ENCODE results near the gene CAPN12. TPM values are rescaled to one million over a fixed set of nuclear protein-coding genes. Genes with fewer than 3 reads are reported as not detected.

CAPN12 gene, protein sequence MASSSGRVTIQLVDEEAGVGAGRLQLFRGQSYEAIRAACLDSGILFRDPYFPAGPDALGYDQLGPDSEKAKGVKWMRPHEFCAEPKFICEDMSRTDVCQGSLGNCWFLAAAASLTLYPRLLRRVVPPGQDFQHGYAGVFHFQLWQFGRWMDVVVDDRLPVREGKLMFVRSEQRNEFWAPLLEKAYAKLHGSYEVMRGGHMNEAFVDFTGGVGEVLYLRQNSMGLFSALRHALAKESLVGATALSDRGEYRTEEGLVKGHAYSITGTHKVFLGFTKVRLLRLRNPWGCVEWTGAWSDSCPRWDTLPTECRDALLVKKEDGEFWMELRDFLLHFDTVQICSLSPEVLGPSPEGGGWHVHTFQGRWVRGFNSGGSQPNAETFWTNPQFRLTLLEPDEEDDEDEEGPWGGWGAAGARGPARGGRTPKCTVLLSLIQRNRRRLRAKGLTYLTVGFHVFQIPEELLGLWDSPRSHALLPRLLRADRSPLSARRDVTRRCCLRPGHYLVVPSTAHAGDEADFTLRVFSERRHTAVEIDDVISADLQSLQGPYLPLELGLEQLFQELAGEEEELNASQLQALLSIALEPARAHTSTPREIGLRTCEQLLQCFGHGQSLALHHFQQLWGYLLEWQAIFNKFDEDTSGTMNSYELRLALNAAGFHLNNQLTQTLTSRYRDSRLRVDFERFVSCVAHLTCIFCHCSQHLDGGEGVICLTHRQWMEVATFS
- total RNA-seq (2014; rRNA removed; shearing (Covaris generic)) (8.0 and 20.5 TPM in 2 replicates), polyA plus RNA-seq (2016; fragmentation: Nextera tagmentation; extraction: Ambion mirVana) (19.1 and 21.8 TPM in 2 replicates)
- long read RNA-seq, partial matches to known transcripts, result 4 of 9 reads
- long read RNA-seq, other reads (novel, unspliced or antisense), result 4 of 9 reads

DNA sequence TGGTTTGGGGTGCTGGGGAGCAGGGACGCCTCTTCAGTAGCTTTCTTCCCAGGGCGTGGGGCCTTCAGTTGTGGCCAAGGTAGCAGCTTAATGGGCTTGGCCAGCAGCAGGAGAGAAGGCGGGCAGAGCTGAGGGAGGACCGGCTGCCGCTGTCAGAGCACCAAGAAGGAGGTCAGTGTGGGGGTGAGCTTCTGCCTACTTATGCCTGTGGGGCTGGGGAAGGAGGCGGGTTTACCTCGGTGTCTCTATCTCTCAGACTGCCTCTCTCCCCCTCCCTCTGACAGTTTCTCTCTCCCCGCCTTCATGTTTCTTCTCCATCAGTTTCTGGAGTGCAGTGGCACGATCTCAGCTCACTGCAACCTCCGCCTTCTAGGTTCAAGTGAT lies at the start of gene CAPN12:
CAPN12 (minus strand) TSS at position 177 of the 384 bp plus-strand sequence. CDS start 309 bp downstream, outside the sequence.
- Mint-ChIP-seq H3K36me3 (ENCODE audit: low read depth) (no peaks in the 10 kb centered on the region), H3K27ac (no peak within 1 kb of the TSS), H3K4me3 (no peak within 1 kb of the TSS), H3K27me3 (ENCODE audit: insufficient read depth, low read depth, poor library complexity) (peaks cover 23% of the 10 kb centered on the region), H3K4me1 (no peaks in the 10 kb centered on the region), H3K9me3 (no peaks in the 10 kb centered on the region; the same call in 2 of the 3 replicates)
- Histone ChIP-seq H2AFZ (no peak within 1 kb of the TSS), H3K4me3 (no peak within 1 kb of the TSS), H3K4me1 (ENCODE audit: insufficient read depth) (no peaks in the 10 kb centered on the region), H3F3A (replicated peaks; ENCODE audit: low read depth) (no peaks in the 10 kb centered on the region), H3K9me2 (ENCODE audit: insufficient read depth) (no peaks in the 10 kb centered on the region), H3K27ac (ENCODE audit: low read depth) (no peak within 1 kb of the TSS), H3K4me2 (no peak within 1 kb of the TSS), H3K36me3 (ENCODE audit: insufficient read depth) (no peaks in the 10 kb centered on the region), H4K20me1 (replicated peaks; ENCODE audit: insufficient read depth) (no peaks in the 10 kb centered on the region), H3K27me3 (ENCODE audit: insufficient read depth) (peaks cover 4% of the 10 kb centered on the region; the same call in 1 of the 2 replicates), H3K79me2 (replicated peaks; ENCODE audit: insufficient read depth) (no peaks in the 10 kb centered on the region)
- DNase-seq (ENCODE audit: low spot score) (no peak), ATAC-seq (no peak)
- TF ChIP-seq JUNB (IDR thresholded peaks at IDR 0.05; ENCODE audit: unreplicated experiment) (no peak), CREB1 (CRISPR knock-in tag; IDR thresholded peaks at IDR 0.05; ENCODE audit: low read depth) (no peak), ZNF114 (CRISPR knock-in tag; IDR thresholded peaks at IDR 0.05) (no peak), ZNF331 (CRISPR knock-in tag; IDR thresholded peaks at IDR 0.05; ENCODE audit: low read depth) (no peak), EZH2phosphoT487 (IDR thresholded peaks at IDR 0.05; ENCODE audit: unreplicated experiment) (no peak), POLR2AphosphoS5 (IDR thresholded peaks at IDR 0.05; ENCODE audit: low read depth) (no peak), NANOG (IDR thresholded peaks at IDR 0.05; ENCODE audit: borderline replicate concordance) (no peak), EZH2 (IDR thresholded peaks at IDR 0.05; ENCODE audit: low read depth, unreplicated experiment) (no peak), ETS1 (IDR thresholded peaks at IDR 0.05) (no peak), STAT1 (IDR thresholded peaks at IDR 0.05; ENCODE audit: unreplicated experiment) (no peak)
- TF ChIP-seq, protein P1, sequence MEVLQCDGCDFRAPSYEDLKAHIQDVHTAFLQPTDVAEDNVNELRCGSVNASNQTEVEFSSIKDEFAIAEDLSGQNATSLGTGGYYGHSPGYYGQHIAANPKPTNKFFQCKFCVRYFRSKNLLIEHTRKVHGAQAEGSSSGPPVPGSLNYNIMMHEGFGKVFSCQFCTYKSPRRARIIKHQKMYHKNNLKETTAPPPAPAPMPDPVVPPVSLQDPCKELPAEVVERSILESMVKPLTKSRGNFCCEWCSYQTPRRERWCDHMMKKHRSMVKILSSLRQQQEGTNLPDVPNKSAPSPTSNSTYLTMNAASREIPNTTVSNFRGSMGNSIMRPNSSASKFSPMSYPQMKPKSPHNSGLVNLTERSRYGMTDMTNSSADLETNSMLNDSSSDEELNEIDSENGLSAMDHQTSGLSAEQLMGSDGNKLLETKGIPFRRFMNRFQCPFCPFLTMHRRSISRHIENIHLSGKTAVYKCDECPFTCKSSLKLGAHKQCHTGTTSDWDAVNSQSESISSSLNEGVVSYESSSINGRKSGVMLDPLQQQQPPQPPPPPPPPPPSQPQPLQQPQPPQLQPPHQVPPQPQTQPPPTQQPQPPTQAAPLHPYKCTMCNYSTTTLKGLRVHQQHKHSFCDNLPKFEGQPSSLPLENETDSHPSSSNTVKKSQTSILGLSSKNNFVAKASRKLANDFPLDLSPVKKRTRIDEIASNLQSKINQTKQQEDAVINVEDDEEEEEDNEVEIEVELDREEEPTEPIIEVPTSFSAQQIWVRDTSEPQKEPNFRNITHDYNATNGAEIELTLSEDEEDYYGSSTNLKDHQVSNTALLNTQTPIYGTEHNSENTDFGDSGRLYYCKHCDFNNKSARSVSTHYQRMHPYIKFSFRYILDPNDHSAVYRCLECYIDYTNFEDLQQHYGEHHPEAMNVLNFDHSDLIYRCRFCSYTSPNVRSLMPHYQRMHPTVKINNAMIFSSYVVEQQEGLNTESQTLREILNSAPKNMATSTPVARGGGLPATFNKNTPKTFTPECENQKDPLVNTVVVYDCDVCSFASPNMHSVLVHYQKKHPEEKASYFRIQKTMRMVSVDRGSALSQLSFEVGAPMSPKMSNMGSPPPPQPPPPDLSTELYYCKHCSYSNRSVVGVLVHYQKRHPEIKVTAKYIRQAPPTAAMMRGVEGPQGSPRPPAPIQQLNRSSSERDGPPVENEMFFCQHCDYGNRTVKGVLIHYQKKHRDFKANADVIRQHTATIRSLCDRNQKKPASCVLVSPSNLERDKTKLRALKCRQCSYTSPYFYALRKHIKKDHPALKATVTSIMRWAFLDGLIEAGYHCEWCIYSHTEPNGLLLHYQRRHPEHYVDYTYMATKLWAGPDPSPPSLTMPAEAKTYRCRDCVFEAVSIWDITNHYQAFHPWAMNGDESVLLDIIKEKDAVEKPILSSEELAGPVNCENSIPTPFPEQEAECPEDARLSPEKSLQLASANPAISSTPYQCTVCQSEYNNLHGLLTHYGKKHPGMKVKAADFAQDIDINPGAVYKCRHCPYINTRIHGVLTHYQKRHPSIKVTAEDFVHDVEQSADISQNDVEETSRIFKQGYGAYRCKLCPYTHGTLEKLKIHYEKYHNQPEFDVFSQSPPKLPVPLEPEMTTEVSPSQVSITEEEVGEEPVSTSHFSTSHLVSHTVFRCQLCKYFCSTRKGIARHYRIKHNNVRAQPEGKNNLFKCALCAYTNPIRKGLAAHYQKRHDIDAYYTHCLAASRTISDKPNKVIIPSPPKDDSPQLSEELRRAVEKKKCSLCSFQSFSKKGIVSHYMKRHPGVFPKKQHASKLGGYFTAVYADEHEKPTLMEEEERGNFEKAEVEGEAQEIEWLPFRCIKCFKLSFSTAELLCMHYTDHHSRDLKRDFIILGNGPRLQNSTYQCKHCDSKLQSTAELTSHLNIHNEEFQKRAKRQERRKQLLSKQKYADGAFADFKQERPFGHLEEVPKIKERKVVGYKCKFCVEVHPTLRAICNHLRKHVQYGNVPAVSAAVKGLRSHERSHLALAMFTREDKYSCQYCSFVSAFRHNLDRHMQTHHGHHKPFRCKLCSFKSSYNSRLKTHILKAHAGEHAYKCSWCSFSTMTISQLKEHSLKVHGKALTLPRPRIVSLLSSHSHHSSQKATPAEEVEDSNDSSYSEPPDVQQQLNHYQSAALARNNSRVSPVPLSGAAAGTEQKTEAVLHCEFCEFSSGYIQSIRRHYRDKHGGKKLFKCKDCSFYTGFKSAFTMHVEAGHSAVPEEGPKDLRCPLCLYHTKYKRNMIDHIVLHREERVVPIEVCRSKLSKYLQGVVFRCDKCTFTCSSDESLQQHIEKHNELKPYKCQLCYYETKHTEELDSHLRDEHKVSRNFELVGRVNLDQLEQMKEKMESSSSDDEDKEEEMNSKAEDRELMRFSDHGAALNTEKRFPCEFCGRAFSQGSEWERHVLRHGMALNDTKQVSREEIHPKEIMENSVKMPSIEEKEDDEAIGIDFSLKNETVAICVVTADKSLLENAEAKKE (CRISPR knock-in tag; IDR thresholded peaks at IDR 0.05), result no peak
- TF ChIP-seq, protein P2, sequence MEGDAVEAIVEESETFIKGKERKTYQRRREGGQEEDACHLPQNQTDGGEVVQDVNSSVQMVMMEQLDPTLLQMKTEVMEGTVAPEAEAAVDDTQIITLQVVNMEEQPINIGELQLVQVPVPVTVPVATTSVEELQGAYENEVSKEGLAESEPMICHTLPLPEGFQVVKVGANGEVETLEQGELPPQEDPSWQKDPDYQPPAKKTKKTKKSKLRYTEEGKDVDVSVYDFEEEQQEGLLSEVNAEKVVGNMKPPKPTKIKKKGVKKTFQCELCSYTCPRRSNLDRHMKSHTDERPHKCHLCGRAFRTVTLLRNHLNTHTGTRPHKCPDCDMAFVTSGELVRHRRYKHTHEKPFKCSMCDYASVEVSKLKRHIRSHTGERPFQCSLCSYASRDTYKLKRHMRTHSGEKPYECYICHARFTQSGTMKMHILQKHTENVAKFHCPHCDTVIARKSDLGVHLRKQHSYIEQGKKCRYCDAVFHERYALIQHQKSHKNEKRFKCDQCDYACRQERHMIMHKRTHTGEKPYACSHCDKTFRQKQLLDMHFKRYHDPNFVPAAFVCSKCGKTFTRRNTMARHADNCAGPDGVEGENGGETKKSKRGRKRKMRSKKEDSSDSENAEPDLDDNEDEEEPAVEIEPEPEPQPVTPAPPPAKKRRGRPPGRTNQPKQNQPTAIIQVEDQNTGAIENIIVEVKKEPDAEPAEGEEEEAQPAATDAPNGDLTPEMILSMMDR (conservative IDR thresholded peaks at IDR 0.05; ENCODE audit: low read depth in 2 of 2), result no peak
